Keratinocyte (primary cell): ENCODE measurements around the gene LRIT3. TPM values are rescaled to one million over a fixed set of nuclear protein-coding genes. Genes with fewer than 3 reads are reported as not detected.
A peak's percentile ranks its signal among the peaks of the same experiment; 100 is the strongest.
"Not testable (repeated sequence)": the region's sequence is repeated elsewhere in the genome, so short reads cannot be mapped to it uniquely, and the experiment has no call there.

Experiments
- DNase-seq: peaks from one replicate; pipeline ENCODE4 v3.0.0-alpha.2; 2011; ENCODE audit warnings: low read depth, missing footprints, low spot score
- FAIRE-seq: peaks from 2 replicates; lab custom pipeline; 2011; peaks lifted over from hg19 to GRCh38; lab: Jason Lieb, UNC
- H2AFZ ChIP-seq: 2 replicates; pipeline ENCODE4 v1.6.0; 2012; ENCODE audit warnings: low read length, control low read depth, inconsistent platforms; ENCODE audit not compliant: control insufficient read depth
- H3K27ac ChIP-seq: 2 replicates; pipeline ENCODE4 v1.5.1; 2011; ENCODE audit warnings: low read length; ENCODE audit not compliant: control insufficient read depth, insufficient read depth
- H3K27me3 ChIP-seq: 3 replicates; pipeline ENCODE4 v1.6.0; 2011; ENCODE audit warnings: low read length; ENCODE audit not compliant: control insufficient read depth, insufficient read depth; ENCODE audit errors: extremely low read depth
- H3K36me3 ChIP-seq, 2 experiments: 2 replicates in 1 of 2; 3 replicates in 1 of 2; pipeline ENCODE4 v1.5.1; 2011; ENCODE audit warnings: low read length in 2 of 2, mild to moderate bottlenecking in 1 of 2; ENCODE audit not compliant: control insufficient read depth in 2 of 2, insufficient read depth in 2 of 2; ENCODE audit errors: extremely low read depth in 1 of 2
- H3K4me1 ChIP-seq: 3 replicates; pipeline ENCODE4 v1.5.1; 2011; ENCODE audit warnings: low read length; ENCODE audit not compliant: control insufficient read depth, insufficient read depth; ENCODE audit errors: extremely low read depth
- H3K4me2 ChIP-seq: 3 replicates; pipeline ENCODE4 v1.6.0; 2011; ENCODE audit warnings: low read depth, low read length; ENCODE audit not compliant: control insufficient read depth, insufficient read depth; ENCODE audit errors: extremely low read depth
- H3K4me3 ChIP-seq, 3 experiments: fragments of 200-600 bp in 1 of 3; sonication (generic) in 1 of 3; 2 replicates in 2 of 3; 3 replicates in 1 of 3; pipeline ENCODE4 v1.5.1; 2011 to 2016; ENCODE audit warnings: low read length in 3 of 3, mild to moderate bottlenecking in 3 of 3, control low read depth in 2 of 3, inconsistent platforms in 1 of 3, low read depth in 1 of 3, mixed read lengths in 1 of 3, mixed run types in 1 of 3, moderate library complexity in 1 of 3; ENCODE audit not compliant: control insufficient read depth in 2 of 3, insufficient read depth in 2 of 3; ENCODE audit errors: extremely low read depth in 1 of 3
- H3K79me2 ChIP-seq: 2 replicates; pipeline ENCODE4 v1.6.0; 2012; ENCODE audit warnings: low read length; ENCODE audit not compliant: control insufficient read depth, insufficient read depth
- H3K9ac ChIP-seq: 3 replicates; pipeline ENCODE4 v1.6.0; 2011; ENCODE audit warnings: low read length; ENCODE audit not compliant: control insufficient read depth, insufficient read depth; ENCODE audit errors: extremely low read depth
- H3K9me1 ChIP-seq: 3 replicates; pipeline ENCODE4 v1.6.0; 2011; ENCODE audit warnings: low read length; ENCODE audit not compliant: control insufficient read depth, insufficient read depth; ENCODE audit errors: extremely low read depth
- H3K9me3 ChIP-seq: 2 replicates; pipeline ENCODE4 v1.5.1; 2012; ENCODE audit warnings: low read depth, low read length; ENCODE audit not compliant: control insufficient read depth
- H4K20me1 ChIP-seq: 3 replicates; pipeline ENCODE4 v1.6.0; 2011; ENCODE audit warnings: low read length; ENCODE audit not compliant: control insufficient read depth, insufficient read depth; ENCODE audit errors: extremely low read depth
- EZH2 ChIP-seq: IDR thresholded peaks from one replicate; pipeline ENCODE4 v1.6.1; 2012; ENCODE audit warnings: inconsistent platforms, mild to moderate bottlenecking, low read length, moderate library complexity
- dilution Hi-C: fragments of 300-500 bp; cut with MboI; formaldehyde crosslinking; loops from one replicate; pipeline ENCODE4 v1.7.0; 2020; ENCODE audit warnings: low sequenced_read_pairs; ENCODE audit not compliant: extremely low pct_ligation_motif_present
- polyA plus RNA-seq, 5 experiments: library from polyadenylated mRNA; depleted of rRNA in 3 of 5; stranded (reverse) in 3 of 5; stranded (forward) in 1 of 5; unstranded in 1 of 5; fragments of >200 nt; gene quantifications; 1 replicate in 1 of 5; 2 replicates in 3 of 5; 3 replicates in 1 of 5; pipeline versions ENCODE4 v1.2.1 to v1.2.3, GENCODE V29; 2011 to 2012; ENCODE audit warnings: missing spikeins in 2 of 5, low read depth in 1 of 5, low replicate concordance in 1 of 5
- TF ChIP-seq, protein P1 (sequence below), 3 experiments: IDR thresholded peaks in 1 of 3; conservative IDR thresholded peaks in 1 of 3; optimal IDR thresholded peaks in 1 of 3; 2 replicates in 2 of 3; 3 replicates in 1 of 3; pipeline versions ENCODE3 to v1.5.1; 2011; ENCODE audit warnings: low read length in 3 of 3, mild to moderate bottlenecking in 3 of 3, moderate library complexity in 2 of 3, control low read depth in 1 of 3, inconsistent platforms in 1 of 3; ENCODE audit not compliant: insufficient read depth in 2 of 3; ENCODE audit errors: extremely low read depth in 1 of 3

LRIT3 gene
- polyA plus RNA-seq, 1 donor (not counting 4 experiments of a cell fraction or from before 2014, with no cell fraction given) = 0.09 TPM

DNA sequence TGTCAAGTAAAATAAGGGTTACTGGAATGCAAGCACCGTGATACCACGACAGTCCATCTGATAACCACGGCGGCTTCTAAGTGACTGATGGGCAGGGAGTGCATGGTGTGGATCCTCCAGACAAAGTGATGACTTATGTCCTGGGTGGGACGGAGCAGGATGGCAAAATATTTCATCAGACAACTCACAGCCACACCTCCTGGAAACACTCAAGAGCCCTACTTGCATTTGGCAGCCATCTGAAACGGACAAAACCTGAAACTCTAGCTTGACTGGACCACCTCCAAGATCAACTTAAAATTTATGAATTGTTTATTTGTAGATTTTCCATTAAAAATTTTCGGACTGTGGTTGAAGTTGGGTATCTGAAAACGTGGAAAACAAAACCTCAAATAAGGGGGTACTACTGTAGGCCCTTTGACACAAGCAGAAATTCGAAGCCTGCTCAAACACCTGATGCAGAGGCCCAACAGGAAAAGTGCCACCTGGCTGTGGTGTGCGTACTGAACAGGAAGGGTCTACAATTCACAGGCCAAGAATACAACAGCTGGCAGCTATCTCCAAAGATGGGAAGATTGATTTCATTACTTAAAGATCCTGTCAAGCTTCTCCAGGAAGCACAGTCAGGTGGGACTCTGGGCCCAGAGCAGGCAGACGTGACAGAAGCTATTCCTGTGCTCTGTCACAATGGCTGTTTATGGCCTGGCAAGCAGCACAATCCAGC, 26.0 kb downstream of the LRIT3 start:
- H3K9me1 ChIP-seq = no peaks in the 10 kb centered on the region
- no peaks in the 10 kb centered on the region for H3K9me3 ChIP-seq
- H3K4me3 ChIP-seq = no peak overlapping the region
- H2AFZ ChIP-seq = peak overlapping the region; percentile 5
- no peaks in the 10 kb centered on the region for H4K20me1 ChIP-seq
- H3K27me3 ChIP-seq = no peaks in the 10 kb centered on the region
- dilution Hi-C loops = no loop called here
- peaks cover 16% of the 10 kb centered on the region for H3K4me1 ChIP-seq
- no peak for TF ChIP-seq EZH2
- TF ChIP-seq, protein P1, sequence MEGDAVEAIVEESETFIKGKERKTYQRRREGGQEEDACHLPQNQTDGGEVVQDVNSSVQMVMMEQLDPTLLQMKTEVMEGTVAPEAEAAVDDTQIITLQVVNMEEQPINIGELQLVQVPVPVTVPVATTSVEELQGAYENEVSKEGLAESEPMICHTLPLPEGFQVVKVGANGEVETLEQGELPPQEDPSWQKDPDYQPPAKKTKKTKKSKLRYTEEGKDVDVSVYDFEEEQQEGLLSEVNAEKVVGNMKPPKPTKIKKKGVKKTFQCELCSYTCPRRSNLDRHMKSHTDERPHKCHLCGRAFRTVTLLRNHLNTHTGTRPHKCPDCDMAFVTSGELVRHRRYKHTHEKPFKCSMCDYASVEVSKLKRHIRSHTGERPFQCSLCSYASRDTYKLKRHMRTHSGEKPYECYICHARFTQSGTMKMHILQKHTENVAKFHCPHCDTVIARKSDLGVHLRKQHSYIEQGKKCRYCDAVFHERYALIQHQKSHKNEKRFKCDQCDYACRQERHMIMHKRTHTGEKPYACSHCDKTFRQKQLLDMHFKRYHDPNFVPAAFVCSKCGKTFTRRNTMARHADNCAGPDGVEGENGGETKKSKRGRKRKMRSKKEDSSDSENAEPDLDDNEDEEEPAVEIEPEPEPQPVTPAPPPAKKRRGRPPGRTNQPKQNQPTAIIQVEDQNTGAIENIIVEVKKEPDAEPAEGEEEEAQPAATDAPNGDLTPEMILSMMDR (optimal IDR thresholded peaks at IDR 0.05 in 1 of 3, IDR thresholded peaks at IDR 0.05 in 1 of 3, conservative IDR thresholded peaks at IDR 0.05 in 1 of 3; ENCODE audit: extremely low read depth in 1 of 3, insufficient read depth in 2 of 3, low read length in 3 of 3) = no peak
- H3K79me2 ChIP-seq = no peaks in the 10 kb centered on the region
- no peak overlapping the region for H3K9ac ChIP-seq
- FAIRE-seq (peak; percentile 49), DNase-seq (no peak)
- H3K36me3 ChIP-seq = no peaks in the 10 kb centered on the region
- H3K4me2 ChIP-seq = peak overlapping the region; percentile 16
- H3K27ac ChIP-seq = peak overlapping the region; percentile 10

DNA sequence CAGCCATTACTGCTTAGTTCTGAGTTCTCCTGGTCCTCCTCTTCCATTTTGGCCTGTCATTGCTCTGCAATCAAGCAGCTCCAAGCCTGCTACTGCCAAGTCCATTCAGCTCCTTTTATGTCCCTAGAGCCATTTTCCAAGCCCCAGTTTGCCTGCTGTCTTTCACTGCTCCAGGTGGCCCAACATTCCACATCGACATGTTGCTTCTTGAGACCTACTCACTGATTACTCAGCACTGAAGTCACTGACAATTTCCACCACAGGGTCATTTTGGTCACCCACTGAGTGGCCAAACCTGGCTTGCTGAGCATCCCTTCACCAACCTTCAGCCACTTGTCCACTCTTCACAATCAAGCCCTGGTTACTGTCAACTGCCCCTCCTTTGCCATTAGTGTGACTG, 27.2 kb downstream of the LRIT3 start:
- Histone ChIP-seq H2AFZ (no peak overlapping the region), H3K4me3 (no peak overlapping the region), H3K9ac (no peak overlapping the region), H3K36me3 (no peaks in the 10 kb centered on the region), H4K20me1 (no peaks in the 10 kb centered on the region), H3K27ac (no peak overlapping the region), H3K9me1 (no peaks in the 10 kb centered on the region), H3K4me1 (peaks cover 16% of the 10 kb centered on the region), H3K9me3 (no peaks in the 10 kb centered on the region), H3K4me2 (no peak overlapping the region), H3K79me2 (no peaks in the 10 kb centered on the region), H3K27me3 (no peaks in the 10 kb centered on the region)
- TF ChIP-seq, protein P1 (optimal IDR thresholded peaks at IDR 0.05 in 1 of 3, IDR thresholded peaks at IDR 0.05 in 1 of 3, conservative IDR thresholded peaks at IDR 0.05 in 1 of 3; ENCODE audit: extremely low read depth in 1 of 3, insufficient read depth in 2 of 3, low read length in 3 of 3) = no peak
- no peak for TF ChIP-seq EZH2
- FAIRE-seq (no peak), DNase-seq (no peak)
- dilution Hi-C loops = no loop called here

DNA sequence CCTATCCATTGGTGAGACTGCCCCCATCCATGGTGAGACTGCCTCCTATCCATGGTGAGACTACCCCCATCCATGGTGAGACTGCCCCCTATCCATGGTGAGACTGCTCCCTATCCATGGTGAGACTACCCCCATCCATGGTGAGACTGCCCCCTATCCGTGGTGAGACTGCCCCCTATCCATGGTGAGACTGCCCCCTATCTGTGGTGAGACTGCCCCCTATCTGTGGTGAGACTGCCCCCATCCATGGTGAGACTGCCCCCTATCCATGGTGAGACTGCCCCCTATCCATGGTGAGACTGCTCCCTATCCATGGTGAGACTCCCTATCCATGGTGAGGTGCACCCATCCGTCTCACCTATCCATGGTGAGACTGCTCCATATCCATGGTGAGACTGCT, 27.6 kb downstream of the LRIT3 start:
- H3K9me3 ChIP-seq, H3K79me2 ChIP-seq, H3K4me3 ChIP-seq, dilution Hi-C loops, H3K9ac ChIP-seq, DNase-seq, H2AFZ ChIP-seq, H3K27me3 ChIP-seq, H3K9me1 ChIP-seq, H4K20me1 ChIP-seq, H3K36me3 ChIP-seq, H3K27ac ChIP-seq, H3K4me2 ChIP-seq, FAIRE-seq: not testable (repeated sequence)
- peaks cover 16% of the 10 kb centered on the region for H3K4me1 ChIP-seq
